Motor neuron (in vitro differentiated cells): ENCODE data around the gene RASL10B. TPM values are rescaled to one million over a fixed set of nuclear protein-coding genes. Genes with fewer than 3 reads are reported as not detected.

Source experiments
- ATAC-seq, 8 experiments: fragments of 200-7000 bp; cut with Tn5 transposase; replicated peaks in 6 of 8; 2 replicates each; pipeline ENCODE4 v1.8.0; 2021; ENCODE audit warnings: mild to moderate bottlenecking in 8 of 8, moderate library complexity in 8 of 8
- H3K27ac ChIP-seq, 2 donors: fragments of 250-450 bp; sonication (Bioruptor Pico); 2 replicates each; pipeline ENCODE4 v1.9.0; 2021; ENCODE audit warnings: antibody characterized with exemption in 2 of 2, mild to moderate bottlenecking in 2 of 2, moderate library complexity in 1 of 2
- H3K4me1 ChIP-seq, 2 donors: fragments of 250-450 bp; sonication (Bioruptor Pico); replicated peaks in 1 of 2; 2 replicates each; pipeline ENCODE4 v1.6.1; 2021; ENCODE audit warnings: antibody characterized with exemption in 2 of 2, mild to moderate bottlenecking in 2 of 2, moderate library complexity in 1 of 2
- H3K4me3 ChIP-seq, 5 donors: fragments of 250-450 bp; sonication (Bioruptor Pico); 2 replicates each; pipeline ENCODE4 v1.9.0; 2021; ENCODE audit warnings: antibody characterized with exemption in 5 of 5, mild to moderate bottlenecking in 5 of 5, moderate library complexity in 4 of 5
- WGBS, 10 experiments: fragments of 450-650 bp; shearing (Covaris generic); methylation state at CpG; one replicate each; pipeline ENCODE4 v1.0.0; 2022; 5-methylcytosine and 5-hydroxymethylcytosine counted together
- in situ Hi-C, 9 experiments: fragments of 400-800 bp; cut with MboI; loops; one replicate each; pipeline ENCODE4 v1.15.0; 2021; ENCODE audit warnings: low sequenced_read_pairs in 9 of 9, low pct_unique_long_range_greater_than_20kb in 2 of 9; ENCODE audit not compliant: unreplicated experiment in 9 of 9
- total RNA-seq, 8 experiments: library from RNA; unstranded; fragments of 300-600 nt; gene quantifications; 2 replicates each; pipeline versions ENCODE4 v1.2.3 to v1.2.4, GENCODE V29; 2022

The RASL10B gene
- total RNA-seq, 8 experiments from 2014 or later = 0.61 to 33.6 (median 10.7) TPM

DNA sequence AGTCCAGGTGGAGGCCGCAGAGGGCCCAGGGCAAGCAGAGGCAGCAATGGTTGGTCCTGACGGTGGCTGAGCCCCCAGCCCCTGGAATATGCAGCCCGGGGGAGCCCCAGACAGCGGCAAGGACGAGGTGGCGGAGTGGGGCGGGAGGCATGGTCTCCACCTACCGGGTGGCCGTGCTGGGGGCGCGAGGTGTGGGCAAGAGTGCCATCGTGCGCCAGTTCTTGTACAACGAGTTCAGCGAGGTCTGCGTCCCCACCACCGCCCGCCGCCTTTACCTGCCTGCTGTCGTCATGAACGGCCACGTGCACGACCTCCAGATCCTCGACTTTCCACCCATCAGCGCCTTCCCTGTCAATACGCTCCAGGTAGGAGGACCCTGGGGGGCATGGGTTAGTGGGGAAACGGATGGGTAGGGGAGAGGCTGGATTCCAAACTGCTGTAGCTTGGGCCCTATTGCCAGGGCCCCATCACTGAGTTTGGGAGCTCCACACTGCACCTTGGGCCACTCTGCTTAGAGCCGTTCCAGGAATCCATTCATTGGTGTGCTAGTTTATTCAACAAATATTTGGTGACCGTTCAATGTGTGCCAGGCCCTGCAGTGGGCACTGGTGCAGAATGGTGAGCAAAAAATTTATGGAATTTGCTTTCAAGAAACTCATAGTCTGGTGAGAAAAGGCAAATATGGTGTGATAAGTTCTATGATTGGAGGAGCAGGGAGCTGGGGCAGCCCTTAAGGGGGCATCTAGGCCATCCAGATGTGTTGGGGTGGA is 3.8 kb downstream of the RASL10B start:
- H3K27ac ChIP-seq = no peak overlapping the region
- H3K4me3 ChIP-seq = no peak overlapping the region
- no peak for ATAC-seq
- in situ Hi-C loops = loop anchor here in 3 of 9 experiments (25.0 kb wide), 1 partner anchor 123 kb away; no protein-coding TSS in a partner anchor
- 0 to 100% (median 92%) methylated on average over 1 to 9 of the region's 29 CpGs; no CpG with 5 or more reads in 5 of the 10 experiments for WGBS, 10 experiments
- peaks cover 3 to 8% of the 10 kb centered on the region in 2 donors for H3K4me1 ChIP-seq

DNA sequence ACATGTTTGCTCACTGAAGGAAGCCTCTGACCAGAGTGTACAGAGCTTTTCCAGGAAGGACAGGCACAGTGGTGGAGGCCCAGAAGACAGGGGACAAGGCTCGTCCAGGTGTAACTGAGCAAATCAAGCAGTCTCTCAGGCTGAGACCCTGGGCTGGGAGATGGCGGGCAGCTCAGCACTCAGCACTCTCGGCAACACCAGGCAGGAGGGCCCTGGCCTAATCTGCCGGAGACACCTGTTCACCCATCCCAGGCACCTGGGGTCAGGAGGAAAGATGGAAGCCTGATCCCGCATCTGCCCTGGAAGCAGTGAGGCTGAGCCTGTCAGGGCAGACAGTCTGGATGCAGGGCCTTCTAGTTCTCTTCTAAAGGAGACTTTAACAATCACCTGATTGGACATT is 4.8 kb downstream of the RASL10B start:
- in situ Hi-C loops = loop anchor here in 3 of 9 experiments (25.0 kb wide), 1 partner anchor 124 kb away; no protein-coding TSS in a partner anchor
- no peak overlapping the region for H3K27ac ChIP-seq
- WGBS, 10 experiments = 20 to 100% (median 96%) methylated on average over 1 to 4 of the region's 5 CpGs; no CpG with 5 or more reads in 4 of the 10 experiments

DNA sequence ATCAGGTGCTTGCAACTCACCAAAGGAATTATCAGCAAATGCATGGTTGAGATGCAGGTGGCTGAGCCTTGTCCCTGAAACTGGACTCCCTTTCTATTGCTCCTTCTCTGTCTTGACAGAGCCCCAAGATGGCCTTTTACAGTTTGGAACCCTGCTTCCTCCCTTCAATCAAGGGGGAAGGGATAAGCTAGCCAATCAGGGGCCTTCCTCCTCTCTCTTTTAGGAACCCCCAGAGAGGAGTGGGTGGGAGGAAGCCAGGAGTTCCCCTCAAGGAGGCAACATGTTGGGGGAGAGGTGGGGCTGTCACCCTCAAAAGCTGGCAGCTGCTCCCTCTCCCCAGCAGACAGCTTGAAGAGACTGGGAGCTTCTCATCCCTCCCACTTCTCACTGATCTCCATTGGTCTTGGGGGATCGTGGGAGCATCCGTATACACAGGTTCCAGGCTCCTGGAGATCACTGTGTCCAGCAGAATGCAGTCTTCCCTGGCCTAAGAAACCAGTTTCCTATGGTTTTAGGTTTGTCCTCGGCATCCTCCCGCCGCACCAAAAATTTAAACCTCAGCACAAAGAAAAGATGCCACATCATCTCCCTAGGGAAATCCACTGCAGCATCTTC is 7.2 kb downstream of the RASL10B start:
- in situ Hi-C loops = loop anchor here in 3 of 9 experiments (25.0 kb wide), 1 partner anchor 126 kb away; no protein-coding TSS in a partner anchor

More for the DNA sequence above, 4.8 kb downstream of the RASL10B start:
- Histone ChIP-seq H3K4me1 (peaks cover 1 to 8% of the 10 kb centered on the region in 2 donors), H3K4me3 (no peak overlapping the region)
- no peak for ATAC-seq

DNA sequence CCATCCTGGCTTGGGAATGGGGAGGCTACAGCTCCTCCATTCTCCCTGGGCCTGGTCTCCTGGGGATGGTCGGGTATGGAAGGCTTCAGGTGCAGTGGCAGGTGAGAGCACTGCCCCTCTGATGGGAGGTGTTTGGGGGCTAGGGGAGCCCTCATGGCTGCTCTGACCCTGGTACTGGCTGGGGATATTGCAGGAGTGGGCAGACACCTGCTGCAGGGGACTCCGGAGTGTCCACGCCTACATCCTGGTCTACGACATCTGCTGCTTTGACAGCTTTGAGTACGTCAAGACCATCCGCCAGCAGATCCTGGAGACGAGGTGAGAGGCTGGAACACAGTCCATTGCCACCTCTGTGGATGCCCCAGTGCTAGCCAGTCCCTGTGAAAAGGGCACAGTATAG is 8.8 kb downstream of the RASL10B start:
- Histone ChIP-seq H3K27ac (no peak overlapping the region), H3K4me3 (no peak overlapping the region), H3K4me1 (peaks cover 0 to 6% of the 10 kb centered on the region in 2 donors)
- in situ Hi-C loops = loop anchor here in 3 of 9 experiments (25.0 kb wide), 1 partner anchor 128 kb away; no protein-coding TSS in a partner anchor
- WGBS, 10 experiments = 80 to 93% (median 92%) methylated on average over 1 to 6 of the region's 7 CpGs; no CpG with 5 or more reads in 7 of the 10 experiments
- no peak for ATAC-seq

More for the DNA sequence above, 7.2 kb downstream of the RASL10B start:
- Histone ChIP-seq H3K27ac (no peak overlapping the region), H3K4me3 (no peak overlapping the region), H3K4me1 (peaks cover 0 to 6% of the 10 kb centered on the region in 2 donors)
- 44 to 100% (median 76%) methylated on average over 1 to 5 of the region's 5 CpGs; no CpG with 5 or more reads in 7 of the 10 experiments for WGBS, 10 experiments
- no peak for ATAC-seq

DNA sequence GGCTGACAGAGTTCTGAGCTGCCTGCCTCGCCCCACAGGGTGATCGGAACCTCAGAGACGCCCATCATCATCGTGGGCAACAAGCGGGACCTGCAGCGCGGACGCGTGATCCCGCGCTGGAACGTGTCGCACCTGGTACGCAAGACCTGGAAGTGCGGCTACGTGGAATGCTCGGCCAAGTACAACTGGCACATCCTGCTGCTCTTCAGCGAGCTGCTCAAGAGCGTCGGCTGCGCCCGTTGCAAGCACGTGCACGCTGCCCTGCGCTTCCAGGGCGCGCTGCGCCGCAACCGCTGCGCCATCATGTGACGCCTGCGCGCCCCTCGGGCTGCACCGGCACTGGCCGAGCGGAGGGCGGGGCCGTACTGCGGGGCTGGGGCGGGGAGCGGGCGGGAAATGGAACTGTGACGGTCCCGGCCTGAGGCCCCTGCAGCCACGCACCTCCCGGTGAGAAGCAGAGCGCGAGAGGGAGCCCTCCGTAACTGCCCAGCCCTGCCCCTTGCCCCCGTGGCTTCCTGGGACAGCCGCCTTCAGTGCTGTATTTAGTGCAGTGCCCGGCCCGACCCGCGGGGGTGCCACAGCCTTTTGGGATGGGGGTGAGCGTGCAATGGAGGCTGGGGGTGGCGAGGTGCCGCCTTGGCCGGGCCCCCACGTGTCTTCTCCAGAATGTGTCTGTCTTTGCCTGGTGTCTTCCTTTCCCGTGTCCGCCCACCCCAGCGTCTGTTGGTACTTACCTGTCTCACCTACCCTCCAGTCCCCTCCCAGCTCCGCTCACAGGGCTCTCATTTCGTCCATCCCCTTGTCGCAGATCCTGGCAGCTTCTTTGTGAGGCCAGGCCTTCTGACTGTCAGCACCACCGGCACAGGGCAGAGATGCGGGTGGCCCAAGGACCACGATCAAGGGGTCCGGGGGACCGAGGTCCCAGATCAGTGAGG is 9.8 kb downstream of the RASL10B start:
- peak; percentile 30 to 86 (median 53) for ATAC-seq
- Histone ChIP-seq H3K4me3 (no peak overlapping the region), H3K27ac (no peak overlapping the region), H3K4me1 (peaks cover 0 to 6% of the 10 kb centered on the region in 2 donors)
- in situ Hi-C loops = loop anchor here in 3 of 9 experiments (25.0 kb wide), 1 partner anchor 129 kb away; no protein-coding TSS in a partner anchor
- WGBS, 10 experiments = 8 to 80% (median 56%) methylated on average over 1 to 14 of the region's 73 CpGs; no CpG with 5 or more reads in 3 of the 10 experiments

DNA sequence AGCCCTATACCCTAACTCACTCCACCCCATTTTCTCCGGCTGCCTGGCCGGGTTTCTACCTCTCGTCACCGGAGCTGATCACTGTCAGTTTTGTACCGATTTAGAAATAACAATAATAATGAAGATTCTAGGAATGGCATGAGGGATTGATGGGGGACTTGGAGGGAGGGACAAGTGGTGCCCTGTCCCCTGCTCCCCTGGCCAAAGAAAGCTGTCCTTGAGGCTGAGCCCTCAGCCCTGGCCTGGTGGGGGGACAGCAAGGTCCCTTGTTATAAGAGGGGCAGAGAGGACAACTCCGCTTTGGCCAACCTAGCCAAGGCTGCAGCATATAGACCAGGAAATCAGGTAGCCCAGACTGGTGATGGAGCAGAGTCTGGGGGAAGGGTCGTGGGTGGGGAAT is 11.1 kb downstream of the RASL10B start:
- no peak for ATAC-seq
- peaks cover 0 to 6% of the 10 kb centered on the region in 2 donors for H3K4me1 ChIP-seq
- no peak overlapping the region for H3K27ac ChIP-seq
- no peak overlapping the region for H3K4me3 ChIP-seq
- in situ Hi-C loops = loop anchor here in 3 of 9 experiments (25.0 kb wide), 1 partner anchor 130 kb away; no protein-coding TSS in a partner anchor
- WGBS, 10 experiments = 33 to 70% (median 58%) methylated on average over 1 to 7 of the region's 7 CpGs; no CpG with 5 or more reads in 4 of the 10 experiments

DNA sequence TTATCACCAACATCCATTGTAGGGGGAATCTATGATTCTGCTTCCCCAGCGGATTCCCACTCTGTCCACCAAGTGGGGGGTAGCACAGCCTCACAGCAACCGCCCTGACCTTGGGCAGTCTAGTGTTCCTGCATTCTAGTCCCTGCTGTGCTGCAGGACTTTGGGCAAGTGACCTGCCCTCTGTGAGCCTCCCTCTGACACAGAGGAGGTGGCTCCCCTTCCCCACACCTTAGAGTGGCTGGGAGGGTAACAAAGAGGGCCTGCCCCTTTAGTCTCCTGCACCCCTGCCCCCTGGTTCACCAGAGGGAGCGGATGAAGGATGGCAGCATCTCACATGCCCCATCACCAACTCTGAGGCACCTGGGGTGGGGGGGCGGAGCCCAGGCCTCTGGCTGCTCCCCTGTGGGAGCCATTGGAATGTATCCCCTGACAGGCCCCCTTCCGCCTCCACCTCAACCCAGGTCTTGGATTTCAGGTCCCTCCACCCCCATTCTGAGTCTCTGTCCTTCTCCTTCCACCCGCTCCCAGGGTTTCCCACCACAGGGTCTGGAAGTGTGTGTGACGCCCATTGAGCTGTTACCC is 11.5 kb downstream of the RASL10B start:
- in situ Hi-C loops = loop anchor here in 3 of 9 experiments (25.0 kb wide), 1 partner anchor 131 kb away; no protein-coding TSS in a partner anchor
- 50 to 80% methylated on average over 1 of the region's 7 CpGs; no CpG with 5 or more reads in 8 of the 10 experiments for WGBS, 10 experiments

DNA sequence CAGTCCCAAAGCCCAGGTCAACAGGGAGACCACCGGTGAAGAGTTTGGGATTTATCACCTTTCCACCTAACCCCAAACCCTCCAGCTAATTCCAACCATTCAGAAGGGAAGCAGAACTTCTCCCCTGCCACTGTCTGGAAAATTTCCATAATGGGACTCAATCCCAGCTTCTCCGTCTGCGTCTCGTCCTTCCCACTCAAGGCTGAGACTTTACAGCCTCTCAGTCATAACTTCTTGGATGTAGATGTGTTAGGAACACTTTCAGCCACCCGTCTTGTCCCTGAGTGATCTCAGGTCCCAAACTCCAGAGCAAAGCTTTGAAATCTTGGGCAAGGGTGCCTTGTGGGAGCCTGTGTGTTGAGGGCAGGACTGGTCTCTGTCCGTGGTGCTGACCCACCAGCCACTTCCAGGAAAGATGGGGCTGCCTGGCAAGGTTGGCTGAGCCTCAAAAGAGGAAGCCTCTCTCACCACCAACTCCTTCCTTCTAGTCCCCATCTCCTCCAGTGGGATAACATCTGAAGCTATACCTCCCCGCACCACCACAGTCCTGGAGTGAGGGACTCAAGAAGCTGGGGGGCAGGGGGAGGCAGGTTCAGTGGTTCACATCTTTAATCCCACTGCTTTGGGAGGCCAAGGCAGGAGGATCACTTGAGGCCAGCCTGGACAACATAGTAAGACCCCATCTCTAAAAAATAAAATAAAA is 12.3 kb downstream of the RASL10B start:
- WGBS, 10 experiments = 0 to 100% (median 27%) methylated on average over 1 to 5 of the region's 7 CpGs; no CpG with 5 or more reads in 3 of the 10 experiments
- Histone ChIP-seq H3K27ac (no peak overlapping the region), H3K4me1 (peaks cover 0 to 6% of the 10 kb centered on the region in 2 donors), H3K4me3 (no peak overlapping the region)
- in situ Hi-C loops = loop anchor here in 3 of 9 experiments (25.0 kb wide), 1 partner anchor 131 kb away; no protein-coding TSS in a partner anchor
- ATAC-seq = peak in 2 of 8 experiments; percentile 11 to 26

More for the DNA sequence above, 11.5 kb downstream of the RASL10B start:
- H3K4me3 ChIP-seq = no peak overlapping the region
- H3K27ac ChIP-seq = no peak overlapping the region
- ATAC-seq = no peak
- H3K4me1 ChIP-seq = peaks cover 0 to 6% of the 10 kb centered on the region in 2 donors

DNA sequence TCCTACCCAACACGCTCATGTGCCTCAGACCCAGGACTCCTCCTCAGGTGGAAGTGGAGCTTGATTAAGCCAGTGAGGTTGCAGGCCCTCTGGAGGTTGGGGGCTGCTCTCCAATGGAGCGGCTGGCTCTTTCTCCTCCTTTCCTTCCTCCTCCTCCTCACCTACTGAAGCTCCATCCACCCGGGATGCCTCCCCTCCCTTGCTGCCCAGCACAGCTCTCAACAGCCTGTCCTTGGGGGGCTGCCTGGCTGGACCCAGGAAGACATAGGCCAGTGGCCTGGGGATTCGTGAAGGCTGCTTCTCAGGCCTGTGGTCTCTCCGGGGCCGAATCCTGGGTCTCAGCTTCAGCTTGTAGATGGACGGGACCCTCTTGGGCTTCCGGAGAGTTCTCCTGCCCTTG is 13.4 kb downstream of the RASL10B start:
- no peak for ATAC-seq
- no peak overlapping the region for H3K4me3 ChIP-seq
- peaks cover 0 to 10% of the 10 kb centered on the region in 2 donors for H3K4me1 ChIP-seq
- H3K27ac ChIP-seq = no peak overlapping the region
- in situ Hi-C loops = loop anchor here in 3 of 9 experiments (25.0 kb wide), 1 partner anchor 133 kb away; no protein-coding TSS in a partner anchor
- 20 to 82% (median 80%) methylated on average over 1 to 3 of the region's 8 CpGs; no CpG with 5 or more reads in 7 of the 10 experiments for WGBS, 10 experiments

DNA sequence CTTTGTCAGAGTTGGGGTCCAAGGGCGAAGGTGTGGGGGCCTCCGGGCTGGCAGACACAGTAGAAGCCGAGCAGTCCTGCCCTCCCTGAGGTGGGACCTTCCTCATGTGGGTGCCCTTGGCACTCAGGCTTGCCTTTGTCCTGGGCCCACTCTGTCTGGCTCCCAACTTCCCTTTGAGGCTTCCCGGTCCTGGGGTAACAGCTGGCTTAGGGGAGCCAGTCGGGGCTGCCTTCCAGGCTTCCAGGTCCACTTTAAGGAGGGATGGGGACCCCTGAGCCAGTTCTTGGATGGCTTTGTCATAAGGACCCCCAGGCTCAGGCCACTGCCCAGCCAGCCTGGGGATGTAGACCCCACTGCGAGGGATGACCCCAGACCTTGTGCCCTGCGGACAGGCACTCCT is 13.8 kb downstream of the RASL10B start:
- 17 to 90% (median 72%) methylated on average over 1 to 4 of the region's 7 CpGs; no CpG with 5 or more reads in 5 of the 10 experiments for WGBS, 10 experiments
- no peak for ATAC-seq
- peaks cover 0 to 14% of the 10 kb centered on the region in 2 donors for H3K4me1 ChIP-seq
- in situ Hi-C loops = loop anchor here in 3 of 9 experiments (25.0 kb wide), 1 partner anchor 133 kb away; no protein-coding TSS in a partner anchor
- H3K27ac ChIP-seq = no peak overlapping the region
- H3K4me3 ChIP-seq = no peak overlapping the region

- H3K27ac ChIP-seq = no peak overlapping the region
- in situ Hi-C loops = loop anchor here in 3 of 9 experiments (25.0 kb wide), 1 partner anchor 134 kb away; no protein-coding TSS in a partner anchor
Measured at GRCh38 chr17:35745749-35746320, 14.4 kb downstream of the RASL10B start.

More at GRCh38 chr17:35745749-35746320, 14.4 kb downstream of the RASL10B start:
- Histone ChIP-seq H3K4me3 (no peak overlapping the region), H3K4me1 (peaks cover 0 to 15% of the 10 kb centered on the region in 2 donors)
- 0 to 100% (median 87%) methylated on average over 1 to 5 of the region's 15 CpGs; no CpG with 5 or more reads in 4 of the 10 experiments for WGBS, 10 experiments
- ATAC-seq = no peak
